Peyer's patch (tissue), 4 donors: Measurements from ENCODE around the gene SPATA9. TPM values are rescaled to one million over a fixed set of nuclear protein-coding genes. Genes with fewer than 3 reads are reported as not detected.

Experiments used
- DNase-seq, 3 donors: peaks; one replicate each; pipeline ENCODE4 v3.0.0-alpha.2; 2017 to 2019
- H3K27ac ChIP-seq, 4 donors: fragments of 200-600 bp; sonication (generic); one replicate each; pipeline ENCODE4 v1.5.1; 2016 to 2019
- H3K27me3 ChIP-seq, 2 donors: fragments of 200-600 bp; sonication (generic); one replicate each; pipeline ENCODE4 v1.5.1; 2019
- H3K36me3 ChIP-seq, 3 donors: fragments of 200-600 bp; sonication (generic); one replicate each; pipeline ENCODE4 v1.5.1; 2016 to 2019
- H3K4me1 ChIP-seq, 4 donors: fragments of 200-600 bp; sonication (generic); one replicate each; pipeline ENCODE4 v1.5.1; 2016 to 2019
- H3K4me3 ChIP-seq, 4 donors: fragments of 200-600 bp; sonication (generic); 1 replicate in 3 of 4; 2 replicates in 1 of 4; pipeline ENCODE4 v1.5.1; 2016 to 2019; ENCODE audit warnings: mild to moderate bottlenecking in 1 of 4
- H3K9me3 ChIP-seq, 4 donors: fragments of 200-600 bp; sonication (generic); one replicate each; pipeline ENCODE4 v1.5.1; 2016 to 2019; ENCODE audit warnings: mild to moderate bottlenecking in 1 of 4
- CTCF ChIP-seq, 6 experiments: fragments of 450-650 bp in 4 of 6; fragments of 200-600 bp in 2 of 6; sonication (generic) in 1 of 6; IDR thresholded peaks; one replicate each; pipeline ENCODE4 v1.5.1; 2017 to 2019; ENCODE audit warnings: antibody characterized with exemption in 6 of 6, mild to moderate bottlenecking in 3 of 6, moderate library complexity in 1 of 6
- POLR2A ChIP-seq, 2 donors: fragments of 450-650 bp; IDR thresholded peaks; one replicate each; pipeline ENCODE4 v1.5.1; 2017; ENCODE audit warnings: antibody characterized with exemption in 2 of 2, mild to moderate bottlenecking in 2 of 2, moderate library complexity in 2 of 2
- total RNA-seq, 4 donors: library from RNA; depleted of rRNA; stranded (reverse); fragments of >200 nt; gene quantifications; one replicate each; pipeline ENCODE4 v1.1.0, GENCODE V29; 2016

The SPATA9 gene
- total RNA-seq, 4 donors from 2014 or later = not detected

- TF ChIP-seq CTCF (IDR thresholded peaks at IDR 0.05) (no peak), POLR2A (IDR thresholded peaks at IDR 0.05) (no peak)
- Histone ChIP-seq H3K27ac (no peak overlapping the region), H3K27me3 (no peaks in the 10 kb centered on the region), H3K9me3 (no peaks in the 10 kb centered on the region), H3K36me3 (no peaks in the 10 kb centered on the region), H3K4me1 (peaks cover 0 to 15% (median 0%) of the 10 kb centered on the region in 4 donors), H3K4me3 (no peak overlapping the region)
- DNase-seq = no peak
Measured at GRCh38 chr5:95628933-95629332, 53.9 kb downstream of the SPATA9 start.

GRCh38 chr5:95627971-95628810 lies 54.6 kb downstream of the SPATA9 start:
- Histone ChIP-seq H3K9me3 (no peaks in the 10 kb centered on the region), H3K27me3 (no peaks in the 10 kb centered on the region), H3K36me3 (no peaks in the 10 kb centered on the region), H3K4me1 (peaks cover 0 to 15% (median 0%) of the 10 kb centered on the region in 4 donors), H3K27ac (no peak overlapping the region), H3K4me3 (no peak overlapping the region)
- no peak for TF ChIP-seq CTCF (IDR thresholded peaks at IDR 0.05)
- no peak for TF ChIP-seq POLR2A (IDR thresholded peaks at IDR 0.05)
- DNase-seq = no peak

DNA sequence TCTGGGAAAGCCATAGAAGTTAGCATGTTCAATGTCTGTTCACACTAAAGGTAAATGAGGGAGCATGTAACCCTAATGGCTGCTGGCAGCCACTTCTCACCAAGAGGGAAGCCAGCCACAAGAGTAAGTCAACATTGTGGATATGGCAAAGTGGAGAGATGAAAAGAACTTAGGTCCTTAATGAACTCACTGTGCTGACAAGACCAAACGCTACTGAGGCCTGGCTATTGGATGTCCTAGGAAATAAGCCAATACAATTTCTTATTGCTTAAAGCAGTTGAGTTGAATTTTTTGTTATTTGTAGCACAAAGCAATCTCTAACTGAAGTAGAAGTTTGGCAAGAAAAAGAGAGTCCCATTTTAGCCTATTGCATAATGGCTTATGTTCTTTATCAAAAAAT lies 56.1 kb downstream of the SPATA9 start:
- peaks cover 0 to 19% (median 0%) of the 10 kb centered on the region in 4 donors for H3K4me1 ChIP-seq
- no peaks in the 10 kb centered on the region for H3K9me3 ChIP-seq
- TF ChIP-seq POLR2A (IDR thresholded peaks at IDR 0.05) (no peak), CTCF (IDR thresholded peaks at IDR 0.05) (no peak)
- H3K27me3 ChIP-seq = no peaks in the 10 kb centered on the region
- DNase-seq = no peak
- no peak overlapping the region for H3K27ac ChIP-seq
- no peaks in the 10 kb centered on the region for H3K36me3 ChIP-seq
- no peak overlapping the region for H3K4me3 ChIP-seq

DNA sequence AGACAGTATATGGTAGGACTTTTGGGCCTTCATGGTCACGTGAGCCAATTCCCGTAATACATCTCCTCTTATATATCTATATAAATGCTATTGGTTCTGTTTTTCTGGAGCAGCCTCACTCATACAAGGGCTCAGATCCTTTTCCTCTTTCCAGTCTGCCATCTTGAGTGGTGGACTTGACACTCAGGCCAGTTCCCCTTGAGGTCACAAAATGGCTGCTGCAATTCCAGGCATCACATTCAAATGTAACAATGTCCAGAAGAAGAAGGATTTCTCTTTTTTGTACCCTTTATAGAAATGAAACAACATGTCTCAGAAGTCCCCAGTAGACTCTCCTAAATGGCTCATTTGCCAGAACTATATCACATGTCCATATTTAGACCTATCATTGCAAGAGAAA lies 58.4 kb downstream of the SPATA9 start:
- no peak for DNase-seq
- Histone ChIP-seq H3K36me3 (no peaks in the 10 kb centered on the region), H3K9me3 (no peaks in the 10 kb centered on the region), H3K27me3 (no peaks in the 10 kb centered on the region), H3K4me3 (no peak overlapping the region), H3K4me1 (peaks cover 0 to 30% (median 2%) of the 10 kb centered on the region in 4 donors), H3K27ac (no peak overlapping the region)
- TF ChIP-seq POLR2A (IDR thresholded peaks at IDR 0.05) (no peak), CTCF (IDR thresholded peaks at IDR 0.05) (no peak)

DNA sequence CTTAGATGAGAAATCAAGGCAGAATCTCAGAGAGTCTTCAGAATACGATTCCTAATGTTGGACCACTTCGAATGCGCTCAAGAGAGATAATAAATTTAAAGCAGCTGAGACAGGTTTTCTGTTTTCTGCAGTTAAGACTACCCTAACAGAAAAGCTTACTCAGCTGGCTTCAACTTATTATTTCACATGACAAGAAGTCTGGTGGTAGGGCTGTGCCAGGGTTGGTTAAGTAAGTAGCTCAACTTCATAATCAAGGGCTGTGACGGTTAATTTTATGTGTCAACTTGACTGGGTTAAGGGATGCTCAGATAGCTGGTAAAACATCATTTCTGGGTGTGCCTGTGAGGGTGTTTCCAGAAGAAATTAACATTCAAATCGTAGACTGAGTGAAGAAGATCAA lies 59.1 kb downstream of the SPATA9 start:
- H3K27ac ChIP-seq = no peak overlapping the region
- no peak for DNase-seq

More for the DNA sequence above, 59.1 kb downstream of the SPATA9 start:
- Histone ChIP-seq H3K9me3 (no peaks in the 10 kb centered on the region), H3K36me3 (no peaks in the 10 kb centered on the region), H3K27me3 (no peaks in the 10 kb centered on the region), H3K4me3 (no peak overlapping the region), H3K4me1 (peaks cover 0 to 27% (median 2%) of the 10 kb centered on the region in 4 donors)
- TF ChIP-seq POLR2A (IDR thresholded peaks at IDR 0.05) (no peak), CTCF (IDR thresholded peaks at IDR 0.05) (no peak)
